Hepatocyte (in vitro differentiated cells): ENCODE measurements around the gene PCDH7. TPM values are rescaled to one million over a fixed set of nuclear protein-coding genes. Genes with fewer than 3 reads are reported as not detected.
A peak's percentile ranks its signal among the peaks of the same experiment; 100 is the strongest.

Experiments used
- DNase-seq: peaks from one replicate; pipeline ENCODE4 v3.0.0-alpha.2; 2016; ENCODE audit warnings: low spot score
- H2AFZ ChIP-seq: fragments of 200-600 bp; sonication (generic); 2 replicates; pipeline ENCODE4 v1.6.0; 2016; ENCODE audit warnings: antibody characterized with exemption, mild to moderate bottlenecking
- H3K27ac ChIP-seq: fragments of 200-600 bp; sonication (generic); 2 replicates; pipeline ENCODE4 v1.5.1; 2016; ENCODE audit warnings: mild to moderate bottlenecking
- H3K27me3 ChIP-seq: fragments of 200-600 bp; sonication (generic); 2 replicates; pipeline ENCODE4 v1.6.1; 2016
- H3K36me3 ChIP-seq: fragments of 200-600 bp; sonication (generic); replicated peaks from 2 replicates; pipeline ENCODE4 v1.5.1; 2016; ENCODE audit warnings: low read depth; ENCODE audit not compliant: insufficient read depth
- H3K4me1 ChIP-seq: fragments of 200-600 bp; sonication (generic); 2 replicates; pipeline ENCODE4 v1.5.1; 2016; ENCODE audit warnings: mild to moderate bottlenecking, moderate library complexity; ENCODE audit not compliant: insufficient read depth
- H3K4me2 ChIP-seq: fragments of 200-600 bp; sonication (generic); 2 replicates; pipeline ENCODE4 v1.6.0; 2016
- H3K4me3 ChIP-seq: fragments of 200-600 bp; sonication (generic); 2 replicates; pipeline ENCODE4 v1.5.1; 2016; ENCODE audit warnings: mild to moderate bottlenecking
- H3K79me2 ChIP-seq: fragments of 200-600 bp; sonication (generic); 2 replicates; pipeline ENCODE4 v1.6.0; 2017; ENCODE audit warnings: mild to moderate bottlenecking
- H3K9me2 ChIP-seq: fragments of 200-600 bp; sonication (generic); replicated peaks from 2 replicates; pipeline ENCODE4 v1.6.0; 2017; ENCODE audit warnings: mild to moderate bottlenecking; ENCODE audit not compliant: insufficient read depth
- H3K9me3 ChIP-seq: fragments of 200-600 bp; sonication (generic); 2 replicates; pipeline ENCODE4 v1.5.1; 2016; ENCODE audit warnings: low read depth, mild to moderate bottlenecking
- H4K20me1 ChIP-seq: fragments of 200-600 bp; sonication (generic); 2 replicates; pipeline ENCODE4 v1.6.0; 2016; ENCODE audit warnings: mild to moderate bottlenecking; ENCODE audit not compliant: insufficient read depth, poor library complexity, severe bottlenecking
- EZH2 ChIP-seq: fragments of 200-600 bp; sonication (generic); IDR thresholded peaks from 2 replicates; pipeline ENCODE4 v1.6.1; 2016; ENCODE audit warnings: antibody characterized with exemption, mild to moderate bottlenecking, borderline replicate concordance
- EZH2phosphoT487 ChIP-seq: fragments of 200-600 bp; sonication (generic); IDR thresholded peaks from one replicate; pipeline ENCODE4 v1.6.1; 2018; ENCODE audit warnings: antibody characterized with exemption, mild to moderate bottlenecking, low read depth, moderate library complexity; ENCODE audit not compliant: unreplicated experiment, severe bottlenecking
- WGBS: methylation state at CpG from one replicate; pipeline ENCODE4 v1.1.6; 2016; ENCODE audit warnings: low lambda C conversion rate; ENCODE audit errors: missing lambda C conversion rate; 5-methylcytosine and 5-hydroxymethylcytosine counted together
- polyA plus RNA-seq: library from polyadenylated mRNA; unstranded; fragments of >200 nt; fragmentation: Nextera tagmentation; extraction: Ambion mirVana; gene quantifications from 2 replicates; pipeline ENCODE4 v1.2.1, GENCODE V29; 2016
- total RNA-seq: library from RNA; depleted of rRNA; stranded (reverse); fragments of >200 nt; gene quantifications from 2 replicates; pipeline ENCODE4 v1.2.3, GENCODE V29; 2014
- TF ChIP-seq, protein P1 (sequence below): fragments of 200-600 bp; sonication (generic); IDR thresholded peaks from 2 replicates; pipeline ENCODE4 v1.5.1; 2016; ENCODE audit warnings: antibody characterized with exemption, mild to moderate bottlenecking; ENCODE audit not compliant: poor library complexity

The PCDH7 gene
- total and polyA plus RNA-seq, 2 experiments from 2014 or later, result 34.0 to 59.9 TPM

DNA sequence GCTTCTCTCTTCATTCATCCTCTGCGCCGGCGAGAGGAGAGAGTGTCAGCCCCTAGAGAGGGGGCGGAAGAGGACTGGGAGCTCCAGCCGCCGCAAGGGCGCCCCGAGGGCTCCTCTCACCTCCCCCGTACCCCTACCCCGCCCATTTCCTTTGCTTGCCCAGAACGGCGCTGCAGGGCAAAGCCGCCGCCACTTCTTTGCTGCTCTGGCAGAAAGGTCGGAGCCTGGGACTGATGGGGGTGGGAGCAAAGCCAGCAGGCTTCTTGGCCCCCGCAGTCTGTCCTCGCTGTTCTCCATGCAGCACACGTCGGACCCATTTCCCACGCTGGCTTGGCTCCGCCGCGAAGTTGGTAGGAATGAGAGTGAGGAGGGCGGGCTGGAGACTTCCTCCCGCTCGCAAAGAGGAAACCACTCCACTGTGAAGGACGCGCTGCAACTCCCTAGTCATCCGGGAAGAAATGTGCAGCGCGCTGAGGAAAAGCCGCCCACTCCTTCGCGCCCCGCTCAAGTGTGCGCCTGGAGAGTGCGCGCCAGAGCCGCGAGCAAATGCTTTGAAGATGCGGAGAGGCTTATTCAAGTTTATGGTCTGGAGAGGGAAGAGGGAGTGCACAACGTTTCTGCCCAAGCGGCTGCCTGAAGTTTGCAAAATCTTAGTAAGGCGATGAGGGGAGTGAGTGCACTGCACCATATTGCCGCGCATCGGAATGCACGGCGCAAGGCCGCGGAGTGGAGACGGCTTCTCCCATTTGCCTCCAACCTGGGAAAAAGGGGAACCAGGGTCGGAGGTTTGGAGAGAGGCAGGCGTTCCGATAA is 2.8 kb upstream of the PCDH7 start:
- TF ChIP-seq EZH2, result no peak
- TF ChIP-seq EZH2phosphoT487, result no peak
- TF ChIP-seq, protein P1, sequence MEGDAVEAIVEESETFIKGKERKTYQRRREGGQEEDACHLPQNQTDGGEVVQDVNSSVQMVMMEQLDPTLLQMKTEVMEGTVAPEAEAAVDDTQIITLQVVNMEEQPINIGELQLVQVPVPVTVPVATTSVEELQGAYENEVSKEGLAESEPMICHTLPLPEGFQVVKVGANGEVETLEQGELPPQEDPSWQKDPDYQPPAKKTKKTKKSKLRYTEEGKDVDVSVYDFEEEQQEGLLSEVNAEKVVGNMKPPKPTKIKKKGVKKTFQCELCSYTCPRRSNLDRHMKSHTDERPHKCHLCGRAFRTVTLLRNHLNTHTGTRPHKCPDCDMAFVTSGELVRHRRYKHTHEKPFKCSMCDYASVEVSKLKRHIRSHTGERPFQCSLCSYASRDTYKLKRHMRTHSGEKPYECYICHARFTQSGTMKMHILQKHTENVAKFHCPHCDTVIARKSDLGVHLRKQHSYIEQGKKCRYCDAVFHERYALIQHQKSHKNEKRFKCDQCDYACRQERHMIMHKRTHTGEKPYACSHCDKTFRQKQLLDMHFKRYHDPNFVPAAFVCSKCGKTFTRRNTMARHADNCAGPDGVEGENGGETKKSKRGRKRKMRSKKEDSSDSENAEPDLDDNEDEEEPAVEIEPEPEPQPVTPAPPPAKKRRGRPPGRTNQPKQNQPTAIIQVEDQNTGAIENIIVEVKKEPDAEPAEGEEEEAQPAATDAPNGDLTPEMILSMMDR, result no peak
- H3K4me2 ChIP-seq, result peak overlapping the region; percentile 95
- peak overlapping the region; percentile 75 for H3K27ac ChIP-seq
- no peaks in the 10 kb centered on the region for H4K20me1 ChIP-seq
- under 1% methylated on average over 53 of the region's 55 CpGs for WGBS
- no peaks in the 10 kb centered on the region for H3K9me2 ChIP-seq
- H3K79me2 ChIP-seq, result peaks cover 19% of the 10 kb centered on the region
- H3K36me3 ChIP-seq, result no peaks in the 10 kb centered on the region
- H3K9me3 ChIP-seq, result no peaks in the 10 kb centered on the region
- H3K4me3 ChIP-seq, result peak overlapping the region; percentile 81
- H3K4me1 ChIP-seq, result no peaks in the 10 kb centered on the region
- peak overlapping the region; percentile 88 for H2AFZ ChIP-seq
- peak; percentile 69 for DNase-seq
- H3K27me3 ChIP-seq, result no peaks in the 10 kb centered on the region

DNA sequence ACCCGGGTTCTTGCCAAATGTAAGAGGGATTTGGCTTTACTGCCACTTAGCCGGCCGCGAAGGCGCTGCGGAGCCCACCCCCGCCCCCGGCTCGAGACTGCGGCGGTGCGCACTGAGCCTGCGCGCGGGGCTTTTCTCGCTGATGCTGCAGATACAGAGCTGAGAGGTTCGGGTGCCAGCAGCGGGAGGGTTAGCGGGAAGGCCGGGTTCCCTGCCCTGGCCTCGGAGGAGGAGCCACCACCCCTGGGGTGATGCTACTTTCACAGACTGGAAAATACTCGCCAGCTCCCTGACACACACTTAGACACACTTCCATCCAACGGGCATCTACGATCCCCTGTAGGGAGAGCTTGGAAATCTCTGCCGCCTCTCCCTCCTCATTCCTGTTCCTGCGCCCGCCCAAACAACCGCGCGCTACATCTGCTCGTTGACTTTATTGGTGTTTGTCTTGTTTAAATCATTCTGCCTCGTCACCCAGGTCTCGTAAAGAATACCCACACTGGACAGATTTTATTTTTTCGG is 2.1 kb upstream of the PCDH7 start:
- Histone ChIP-seq H3K4me1 (no peaks in the 10 kb centered on the region), H3K9me3 (no peaks in the 10 kb centered on the region), H3K9me2 (no peaks in the 10 kb centered on the region), H3K4me3 (peak overlapping the region; percentile 81), H4K20me1 (peaks cover 4% of the 10 kb centered on the region), H3K36me3 (no peaks in the 10 kb centered on the region), H3K79me2 (peaks cover 25% of the 10 kb centered on the region), H2AFZ (peak overlapping the region; percentile 88), H3K27me3 (no peaks in the 10 kb centered on the region), H3K27ac (peak overlapping the region; percentile 75), H3K4me2 (peak overlapping the region; percentile 95)
- 3% methylated on average over 22 of the region's 34 CpGs for WGBS
- peak; percentile 73 for DNase-seq
- TF ChIP-seq EZH2phosphoT487, result no peak
- TF ChIP-seq, protein P1, result no peak
- TF ChIP-seq EZH2, result no peak

DNA sequence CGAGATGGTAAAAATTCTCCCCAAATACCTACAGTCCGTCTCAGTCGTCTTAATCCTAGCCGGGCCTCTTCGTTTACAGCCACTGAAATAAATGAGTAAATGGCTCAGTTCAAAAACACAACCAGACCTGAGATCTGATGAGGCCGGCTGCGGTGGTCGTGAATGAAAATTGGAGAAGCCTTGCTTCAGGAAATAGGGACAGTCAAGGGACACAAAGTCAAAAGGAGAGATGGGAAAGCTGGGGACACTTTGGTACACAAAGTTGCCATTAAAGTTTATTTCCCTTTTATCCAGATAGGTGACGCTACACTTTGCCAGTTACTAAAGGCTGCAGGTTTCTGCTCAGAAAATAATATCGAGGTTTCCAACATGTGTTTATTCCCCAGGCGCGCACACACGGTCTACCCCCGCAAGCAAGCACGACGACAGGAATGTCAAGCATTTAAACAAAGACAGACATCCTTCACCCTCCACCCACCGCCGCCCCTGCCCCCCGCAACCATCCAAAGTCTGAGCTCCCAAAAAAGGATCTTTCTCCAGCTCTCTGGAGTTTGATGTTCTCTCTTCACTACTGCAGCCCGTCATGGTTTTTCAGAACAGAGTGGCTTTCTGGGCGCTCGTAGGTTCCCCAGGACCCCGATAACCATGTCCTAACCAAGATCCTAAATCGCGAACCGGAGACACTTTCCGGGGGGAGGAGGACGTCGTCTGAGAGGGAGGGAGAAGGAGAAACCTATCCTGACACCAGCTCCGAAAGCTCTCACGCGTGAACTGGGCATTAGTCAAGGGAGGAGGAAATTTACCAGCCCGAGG is 1.3 kb upstream of the PCDH7 start:
- H3K4me1 ChIP-seq, result no peaks in the 10 kb centered on the region

More for the DNA sequence above, 1.3 kb upstream of the PCDH7 start:
- H3K4me3 ChIP-seq, result peak overlapping the region; percentile 81
- H3K9me3 ChIP-seq, result no peaks in the 10 kb centered on the region
- H3K4me2 ChIP-seq, result peak overlapping the region; percentile 95
- peak overlapping the region; percentile 88 for H2AFZ ChIP-seq
- TF ChIP-seq EZH2, result no peak
- TF ChIP-seq, protein P1, result peak; percentile 41
- no peaks in the 10 kb centered on the region for H3K27me3 ChIP-seq
- no peaks in the 10 kb centered on the region for H3K9me2 ChIP-seq
- no peaks in the 10 kb centered on the region for H3K36me3 ChIP-seq
- peak overlapping the region; percentile 76 for H3K27ac ChIP-seq
- peaks cover 11% of the 10 kb centered on the region for H4K20me1 ChIP-seq
- WGBS, result under 1% methylated on average over 33 of the region's 33 CpGs
- DNase-seq, result peak; percentile 39
- peaks cover 33% of the 10 kb centered on the region for H3K79me2 ChIP-seq
